IPS-18c (cell line): ENCODE data around the gene ENPP3.

Experiments used
- H3K4me3 ChIP-seq: 2 replicates; pipeline ENCODE4 v1.7.0; 2013; ENCODE audit warnings: low read depth, mild to moderate bottlenecking, low read length, moderate library complexity; ENCODE audit not compliant: insufficient read depth
- H3K9me3 ChIP-seq: one replicate; pipeline ENCODE4 v1.6.1; 2013; ENCODE audit warnings: mild to moderate bottlenecking, low read length, moderate library complexity; ENCODE audit not compliant: control insufficient read depth, insufficient read depth

Gene ENPP3

GRCh38 chr6:131640100-131640499 lies 3.0 kb downstream of the ENPP3 start:
- no peak overlapping the region for H3K4me3 ChIP-seq
- H3K9me3 ChIP-seq, result no peaks in the 10 kb centered on the region

GRCh38 chr6:131640576-131640975 lies 3.5 kb downstream of the ENPP3 start:
- Histone ChIP-seq H3K9me3 (no peaks in the 10 kb centered on the region), H3K4me3 (no peak overlapping the region)

DNA sequence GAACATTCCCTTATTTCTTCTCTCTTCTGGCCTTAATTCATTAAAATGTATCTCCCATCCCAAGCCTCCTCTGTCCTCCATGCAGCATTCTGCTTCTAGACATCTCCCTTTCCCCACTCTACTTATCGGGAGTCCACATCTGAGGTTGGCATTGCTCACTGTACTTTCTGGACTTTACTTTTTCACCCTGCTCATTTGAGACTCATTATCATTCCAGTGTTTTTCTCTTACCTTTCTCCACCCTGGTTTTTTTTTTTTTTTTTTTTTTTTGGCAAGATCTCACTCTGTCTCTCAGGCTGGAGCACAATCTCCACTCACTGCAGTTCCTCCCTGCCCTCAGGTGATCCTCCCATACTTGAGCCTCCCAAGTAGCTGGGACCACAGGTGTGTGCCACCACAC lies 4.5 kb downstream of the ENPP3 start:
- Histone ChIP-seq H3K9me3 (no peaks in the 10 kb centered on the region), H3K4me3 (no peak overlapping the region)

- no peaks in the 10 kb centered on the region for H3K9me3 ChIP-seq
- H3K4me3 ChIP-seq, result no peak overlapping the region
These were observed 5.5 kb downstream of the ENPP3 start for GRCh38 chr6:131642565-131642964.

- H3K4me3 ChIP-seq, result no peak overlapping the region
These were observed 6.0 kb downstream of the ENPP3 start for GRCh38 chr6:131642987-131643611.

GRCh38 chr6:131643855-131644460 lies 6.9 kb downstream of the ENPP3 start:
- Histone ChIP-seq H3K4me3 (no peak overlapping the region), H3K9me3 (no peaks in the 10 kb centered on the region)

More at GRCh38 chr6:131642987-131643611, 6.0 kb downstream of the ENPP3 start:
- H3K9me3 ChIP-seq, result no peaks in the 10 kb centered on the region

DNA sequence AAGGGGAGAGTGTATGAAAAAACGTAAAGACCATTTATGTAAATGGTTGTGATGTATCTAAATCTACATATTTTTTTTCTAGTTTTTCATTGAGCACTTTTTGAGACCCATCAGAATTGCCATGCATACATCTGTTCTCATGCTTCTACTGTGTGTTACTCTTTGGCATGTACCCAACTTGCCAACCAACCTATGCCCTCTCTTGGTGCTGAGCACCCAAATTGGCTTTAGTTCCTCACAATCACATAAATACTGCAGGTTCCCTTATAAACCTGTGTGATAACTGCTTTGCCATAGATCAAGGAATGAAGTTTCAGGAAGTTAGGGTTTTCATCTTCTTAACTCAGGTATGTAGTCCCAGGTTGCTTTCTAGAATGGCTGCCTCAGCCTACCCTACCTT lies 7.8 kb downstream of the ENPP3 start:
- Histone ChIP-seq H3K9me3 (no peaks in the 10 kb centered on the region), H3K4me3 (no peak overlapping the region)

GRCh38 chr6:131645846-131646245 lies 8.7 kb downstream of the ENPP3 start:
- H3K4me3 ChIP-seq, result no peak overlapping the region
- no peaks in the 10 kb centered on the region for H3K9me3 ChIP-seq

GRCh38 chr6:131646249-131646670 lies 9.2 kb downstream of the ENPP3 start:
- no peaks in the 10 kb centered on the region for H3K9me3 ChIP-seq
- H3K4me3 ChIP-seq, result no peak overlapping the region

- H3K4me3 ChIP-seq, result no peak overlapping the region
- H3K9me3 ChIP-seq, result no peaks in the 10 kb centered on the region
These were observed 14.7 kb downstream of the ENPP3 start for GRCh38 chr6:131651782-131652181.

DNA sequence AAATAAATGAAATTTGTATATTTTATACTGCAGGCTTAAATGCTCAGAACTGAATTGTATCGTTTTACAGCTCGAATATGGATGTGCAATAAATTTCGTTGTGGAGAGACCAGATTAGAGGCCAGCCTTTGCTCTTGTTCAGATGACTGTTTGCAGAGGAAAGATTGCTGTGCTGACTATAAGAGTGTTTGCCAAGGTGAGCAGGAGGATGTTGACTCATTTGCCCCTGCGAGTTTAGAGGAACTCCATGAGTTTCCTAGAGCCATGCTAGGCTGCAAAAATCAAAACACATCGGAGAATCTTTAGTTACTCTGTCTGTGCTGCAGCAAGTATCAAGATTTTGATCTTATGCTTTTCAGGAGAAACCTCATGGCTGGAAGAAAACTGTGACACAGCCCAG lies 15.4 kb downstream of the ENPP3 start:
- Histone ChIP-seq H3K4me3 (no peak overlapping the region), H3K9me3 (no peaks in the 10 kb centered on the region)

DNA sequence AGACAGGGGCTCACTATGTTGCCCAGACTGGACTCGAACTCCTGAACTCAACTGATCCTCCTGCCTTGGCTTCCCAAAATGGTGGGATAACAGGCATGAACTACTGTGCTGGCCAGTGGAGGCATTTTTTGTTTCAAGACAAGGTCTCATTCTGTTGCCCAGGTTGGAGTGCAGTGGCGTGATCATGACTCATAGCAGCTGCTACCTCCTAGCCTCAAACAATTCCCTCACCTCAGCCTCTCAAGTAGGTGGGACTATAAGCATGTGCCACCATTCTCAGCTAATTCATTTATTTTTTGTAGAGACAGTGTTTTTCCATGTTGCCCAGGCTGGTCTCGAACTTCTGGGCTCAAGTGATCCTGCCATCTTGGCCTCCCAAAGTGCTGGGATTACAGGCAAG lies 17.2 kb downstream of the ENPP3 start:
- Histone ChIP-seq H3K4me3 (no peak overlapping the region), H3K9me3 (no peaks in the 10 kb centered on the region)

- Histone ChIP-seq H3K9me3 (no peaks in the 10 kb centered on the region), H3K4me3 (no peak overlapping the region)
These were observed 18.3 kb downstream of the ENPP3 start for GRCh38 chr6:131655387-131655786.

GRCh38 chr6:131655951-131656350 lies 18.8 kb downstream of the ENPP3 start:
- H3K9me3 ChIP-seq, result no peaks in the 10 kb centered on the region
- H3K4me3 ChIP-seq, result no peak overlapping the region

DNA sequence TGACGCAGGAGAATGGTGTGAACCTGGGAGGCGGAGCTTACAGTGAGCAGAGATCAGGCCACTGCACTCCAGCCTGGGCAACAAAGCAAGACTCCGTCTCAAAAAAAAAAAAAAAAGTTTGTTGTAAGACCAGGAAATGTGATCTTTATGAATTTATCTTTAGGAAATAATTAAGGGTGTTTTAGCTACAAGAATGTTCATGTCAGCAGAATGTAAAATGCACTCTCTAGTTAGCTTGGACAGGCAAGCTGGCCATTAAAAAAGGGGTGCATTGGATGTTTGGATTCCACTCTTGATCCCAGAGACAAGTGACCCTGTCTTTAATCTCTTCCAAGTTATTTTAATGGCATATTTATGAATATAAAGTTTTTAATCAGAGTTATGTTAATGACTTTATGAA lies 19.6 kb downstream of the ENPP3 start:
- Histone ChIP-seq H3K9me3 (no peaks in the 10 kb centered on the region), H3K4me3 (no peak overlapping the region)

GRCh38 chr6:131657222-131657621 lies 20.1 kb downstream of the ENPP3 start:
- H3K4me3 ChIP-seq, result no peak overlapping the region
- H3K9me3 ChIP-seq, result no peaks in the 10 kb centered on the region

DNA sequence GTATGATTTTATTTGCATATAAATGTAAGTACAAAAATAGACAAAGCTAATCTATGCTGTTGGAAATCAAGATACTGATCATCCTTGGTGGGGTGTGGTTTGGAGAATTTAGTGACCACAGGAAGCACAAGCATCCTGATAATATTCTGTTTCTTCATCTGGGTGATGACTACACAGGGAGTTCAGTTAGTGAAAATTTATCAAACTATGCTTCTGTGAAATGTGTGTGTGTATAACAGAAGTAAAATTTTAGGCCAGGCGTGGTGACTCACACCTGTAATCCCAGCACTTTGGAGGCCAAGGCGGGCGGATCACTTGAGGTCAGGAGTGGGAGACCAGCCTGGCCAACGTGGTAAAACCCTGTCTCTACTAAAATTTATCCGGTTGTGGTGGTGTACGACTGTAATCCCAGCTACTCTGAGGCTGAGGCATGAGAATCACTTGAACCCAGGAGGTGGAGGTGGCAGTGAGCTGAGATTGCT lies 20.6 kb downstream of the ENPP3 start:
- Histone ChIP-seq H3K4me3 (no peak overlapping the region), H3K9me3 (no peaks in the 10 kb centered on the region)

DNA sequence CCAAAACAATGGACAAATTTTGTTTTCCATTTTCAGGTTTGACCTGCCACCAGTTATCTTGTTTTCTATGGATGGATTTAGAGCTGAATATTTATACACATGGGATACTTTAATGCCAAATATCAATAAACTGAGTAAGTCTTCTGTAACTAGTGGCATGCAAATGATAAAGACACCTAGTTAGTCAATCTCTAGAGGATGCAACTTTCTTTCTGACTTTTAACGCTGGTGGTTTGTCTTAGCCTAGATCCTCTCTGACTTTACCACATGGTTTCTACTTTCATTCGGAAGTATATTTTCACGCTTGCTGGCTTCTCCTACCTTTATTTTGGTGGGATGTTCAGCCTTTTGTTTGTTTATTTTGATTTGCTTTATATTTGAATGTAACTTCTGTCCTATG lies 21.2 kb downstream of the ENPP3 start:
- H3K9me3 ChIP-seq, result no peaks in the 10 kb centered on the region
- H3K4me3 ChIP-seq, result no peak overlapping the region

DNA sequence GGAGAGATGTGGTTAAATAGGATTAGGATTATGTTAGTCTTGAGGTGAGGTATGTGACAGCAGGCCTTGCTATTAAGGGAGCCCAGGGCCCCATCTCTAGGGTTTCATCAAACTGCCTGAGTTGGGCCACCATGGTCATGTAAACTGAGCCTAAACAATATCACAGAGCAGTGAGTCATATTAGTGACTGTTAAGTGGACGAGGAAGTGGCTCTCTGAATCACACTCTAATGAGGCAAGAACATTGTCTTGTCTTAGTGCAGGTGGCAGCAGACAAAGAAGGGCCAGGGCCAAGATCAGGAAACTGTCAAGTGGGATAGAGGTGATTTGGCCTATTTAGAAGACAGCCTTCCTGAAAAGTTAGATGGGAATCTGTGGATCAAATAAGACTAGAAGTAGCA lies 23.1 kb downstream of the ENPP3 start:
- Histone ChIP-seq H3K9me3 (no peaks in the 10 kb centered on the region), H3K4me3 (no peak overlapping the region)
